Measurements from ENCODE around the gene MED15.
"Not testable (repeated sequence)": the region's sequence is repeated elsewhere in the genome, so short reads cannot be mapped to it uniquely, and the experiment has no call there.

MED15 gene

DNA sequence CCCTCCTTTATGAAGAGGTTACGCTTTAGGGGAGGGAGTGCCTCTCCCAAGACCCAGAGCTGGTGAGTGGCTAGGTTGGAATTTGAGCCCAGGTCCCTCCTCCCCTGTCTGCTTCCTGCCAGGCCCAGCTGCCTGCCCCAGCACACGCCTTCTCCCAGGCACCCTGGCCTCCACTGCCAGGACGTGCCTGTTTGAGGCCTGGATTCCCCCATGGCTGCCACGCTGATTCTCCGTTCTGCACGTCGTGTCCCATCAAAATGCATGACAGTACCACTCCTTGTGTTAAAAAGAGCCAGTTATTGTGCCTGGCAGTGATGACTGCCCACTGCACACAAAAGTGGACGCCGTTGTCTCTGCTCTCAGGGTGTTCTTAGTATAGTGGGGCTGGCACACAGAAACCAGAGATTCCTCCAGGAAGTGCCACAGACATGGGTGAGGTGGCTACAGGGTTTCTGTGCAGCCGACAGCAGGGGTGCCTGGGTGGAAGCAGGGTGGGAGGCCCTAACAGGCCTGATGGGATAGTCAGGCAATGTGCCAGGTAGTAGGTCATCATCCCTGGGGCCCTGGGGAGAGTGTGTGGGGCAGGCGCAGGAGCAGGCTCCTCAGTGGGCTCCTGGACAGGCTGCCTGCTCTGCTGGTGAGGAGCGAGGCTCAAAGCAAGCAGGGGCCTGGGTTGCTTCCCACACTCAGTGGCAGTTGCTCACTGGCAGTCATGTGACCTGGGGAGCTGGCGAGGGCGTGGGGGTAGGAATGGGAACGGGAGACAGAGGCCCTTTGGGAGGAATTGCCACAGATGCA lies 24.2 kb downstream of the MED15 start:
- no peak for DNase-seq (ENCODE audit: low read depth in 2 of 2)

DNA sequence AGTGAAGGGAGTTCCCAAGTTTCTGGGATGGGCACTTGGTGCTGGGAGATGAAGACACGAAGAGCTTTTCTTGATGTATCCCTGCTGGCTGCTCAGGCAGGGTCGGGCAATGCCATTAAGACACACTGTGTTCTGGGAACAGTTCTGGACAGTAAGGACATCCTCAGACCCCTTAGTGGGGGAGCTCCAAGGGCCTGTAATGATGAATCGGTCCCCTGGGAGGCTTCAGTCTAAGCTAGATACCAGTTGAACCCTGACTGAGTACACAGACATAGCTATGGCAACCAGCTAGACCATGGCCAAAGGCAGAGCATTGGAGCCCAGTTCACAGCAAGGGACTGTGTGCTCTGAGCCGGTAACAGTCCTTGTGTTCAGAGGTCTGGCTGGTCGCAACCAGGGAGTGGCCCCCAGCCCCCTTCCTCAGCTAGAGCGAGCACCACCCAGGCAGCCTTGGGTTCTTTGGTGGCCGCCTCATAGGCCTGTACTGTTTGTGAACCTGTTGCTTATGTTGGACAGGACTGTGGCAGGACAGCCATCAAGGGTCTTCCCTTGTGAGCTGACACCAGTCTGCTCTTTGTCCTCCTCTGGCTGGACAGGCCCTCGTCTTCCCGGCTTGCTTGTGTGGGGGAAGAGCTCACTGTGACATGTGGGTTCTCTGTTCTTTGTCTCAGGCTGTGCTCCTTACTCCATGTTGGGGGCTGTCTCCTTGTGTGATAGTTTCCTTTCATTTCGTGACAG lies 25.0 kb downstream of the MED15 start:
- no peak for DNase-seq (ENCODE audit: low read depth in 2 of 2)

DNA sequence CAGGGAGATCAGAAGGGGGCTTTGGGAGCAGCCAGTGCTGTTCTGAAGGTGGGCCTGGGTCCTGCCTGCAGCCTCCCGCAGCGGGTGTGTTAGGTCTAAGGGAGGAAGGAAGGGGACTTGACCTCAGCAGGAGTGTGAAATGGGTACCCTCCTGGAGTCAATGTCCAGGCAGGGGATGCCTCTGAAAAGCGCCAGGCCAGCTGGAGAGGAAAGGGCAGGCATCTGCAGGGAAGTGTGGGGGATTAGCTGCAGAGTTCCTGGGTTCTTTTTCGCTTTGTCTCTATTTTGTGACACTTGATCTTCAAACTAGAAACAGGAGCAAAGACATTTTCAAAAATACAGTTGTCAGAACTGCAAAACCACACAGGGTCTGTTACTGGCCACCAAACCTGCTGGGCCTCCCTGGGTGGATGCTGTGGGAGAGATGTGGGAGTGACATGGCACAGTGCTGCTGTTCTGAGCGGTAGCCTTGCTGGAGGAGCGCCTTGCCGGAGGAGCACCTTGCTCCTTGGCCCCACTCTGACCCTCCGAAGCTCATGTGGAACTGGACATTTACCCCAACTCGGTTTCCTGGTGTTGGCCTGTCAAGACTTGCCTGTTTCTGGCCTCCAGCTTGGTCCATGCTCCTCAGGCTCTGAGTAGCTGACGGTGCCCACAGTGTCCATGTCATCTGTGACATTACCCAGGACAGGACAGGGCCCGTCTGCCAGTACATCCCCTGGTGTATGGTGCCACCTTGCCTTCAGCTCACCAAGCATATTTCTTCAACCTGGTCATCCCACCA lies 25.9 kb downstream of the MED15 start:
- no peak for DNase-seq (ENCODE audit: low read depth in 2 of 2)

DNA sequence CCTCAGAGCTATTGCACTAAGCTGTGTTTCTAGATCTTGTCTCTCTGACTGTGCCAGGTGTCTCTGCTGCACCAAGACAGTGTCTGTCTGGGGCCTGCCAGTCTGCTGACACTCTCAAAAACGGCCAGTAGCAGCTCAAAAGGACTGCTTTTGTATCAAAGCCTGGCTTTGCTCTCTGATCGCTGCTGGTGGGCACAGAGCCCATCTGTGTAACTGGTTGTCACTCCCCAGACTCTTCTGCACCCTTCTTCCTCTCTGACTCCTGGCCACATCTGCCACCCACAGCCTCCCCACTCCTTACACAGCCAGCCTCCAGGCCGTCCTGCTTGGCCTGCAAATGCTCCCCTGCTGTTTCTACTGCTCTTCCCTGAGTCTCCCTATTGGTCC lies 26.5 kb downstream of the MED15 start:
- DNase-seq (ENCODE audit: low read depth in 2 of 2): no peak

DNA sequence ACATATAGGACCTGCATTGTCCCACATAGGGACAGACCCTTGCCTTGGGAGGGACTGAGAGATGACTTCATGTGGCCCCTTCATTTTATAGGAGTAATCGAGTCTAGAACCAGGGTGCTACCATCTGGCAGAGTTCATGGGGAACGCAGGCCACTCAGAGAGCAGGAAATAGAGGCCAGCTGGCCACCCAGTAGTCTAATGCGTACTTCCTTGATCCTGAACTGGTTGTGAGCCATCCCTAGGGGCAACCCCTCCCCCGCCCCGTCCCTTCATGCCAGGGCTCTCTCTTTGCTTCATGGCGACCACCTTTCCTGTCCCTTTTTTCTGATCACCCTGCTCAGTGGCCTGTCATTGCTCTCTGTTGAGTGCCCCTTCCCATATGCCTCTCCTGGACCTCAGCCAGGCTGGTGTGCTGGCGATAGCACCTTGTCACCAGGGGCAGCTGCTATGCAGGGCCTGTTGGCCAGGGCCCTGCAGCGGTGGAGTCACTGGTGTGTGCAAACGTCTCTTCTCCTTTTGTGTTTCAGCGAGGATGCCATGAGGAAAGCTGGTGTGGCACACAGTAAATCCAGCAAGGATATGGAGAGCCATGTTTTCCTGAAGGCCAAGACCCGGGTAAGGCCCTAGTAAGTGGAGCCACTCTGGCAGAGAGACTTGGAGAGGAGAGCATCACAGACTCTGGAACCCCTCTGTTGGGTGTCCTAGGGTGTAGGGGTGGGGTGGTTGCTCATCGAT lies 29.3 kb downstream of the MED15 start:
- no peak for DNase-seq (ENCODE audit: low read depth in 2 of 2)

DNA sequence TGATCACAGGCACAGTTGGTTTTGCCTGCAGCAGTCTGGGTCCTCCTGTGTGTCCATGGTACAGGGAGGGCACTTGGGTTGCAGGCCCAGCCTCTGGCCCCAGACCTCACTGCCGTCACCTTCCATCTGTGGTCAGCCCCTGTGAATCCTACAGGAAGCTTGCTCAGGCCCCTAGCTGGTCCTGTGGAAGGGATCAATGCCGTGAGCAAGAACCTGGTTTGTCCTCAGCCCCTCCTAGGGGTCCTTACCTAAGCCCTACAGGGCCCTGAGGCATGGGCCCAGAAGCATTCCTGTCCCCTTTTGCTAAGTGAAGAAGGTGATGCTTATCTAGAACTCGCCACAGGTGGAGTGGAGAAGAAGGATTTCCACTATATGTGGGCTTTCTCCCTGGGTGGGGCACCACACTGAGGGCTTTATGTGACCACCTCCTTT lies 29.9 kb downstream of the MED15 start:
- DNase-seq (ENCODE audit: low read depth in 2 of 2): no peak

DNA sequence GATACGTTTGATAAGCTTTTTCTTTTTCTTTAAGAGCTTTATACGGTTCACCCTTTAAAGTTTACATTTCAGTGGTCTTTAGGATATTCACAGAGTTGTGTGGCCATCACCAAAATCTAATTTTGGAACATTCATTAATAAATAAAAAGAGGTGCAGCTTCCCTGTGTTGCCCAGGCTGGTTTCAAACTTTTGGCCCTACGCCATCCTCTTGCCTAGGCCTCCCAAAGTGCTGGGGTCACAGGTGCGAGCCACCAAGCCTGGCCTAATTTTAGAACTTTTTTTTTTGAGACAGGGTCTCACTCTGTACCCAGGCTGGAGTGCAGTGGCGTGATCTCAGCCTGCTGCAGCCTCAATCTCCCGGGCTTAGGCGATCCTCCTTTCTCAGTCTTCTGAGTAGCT lies 30.6 kb downstream of the MED15 start:
- no peak for DNase-seq (ENCODE audit: low read depth in 2 of 2)

DNA sequence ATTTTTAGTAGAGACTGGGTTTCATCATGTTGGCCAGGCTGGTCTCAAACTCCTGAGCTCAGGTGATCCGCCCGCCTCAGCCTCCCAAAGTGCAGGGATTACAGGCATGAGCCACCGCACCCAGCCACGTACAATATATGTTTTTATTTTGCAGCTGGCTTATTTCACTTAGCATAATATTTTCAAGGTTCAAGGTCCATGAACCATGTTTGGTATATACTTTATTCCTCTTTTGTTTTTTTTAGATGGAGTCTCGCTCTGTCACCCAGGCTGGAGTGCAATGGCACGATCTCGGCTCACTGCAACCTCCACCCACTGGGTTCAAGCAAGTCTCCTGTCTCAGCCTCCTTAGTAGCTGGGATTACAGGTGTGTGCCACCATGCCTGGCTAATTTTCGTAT lies 31.5 kb downstream of the MED15 start:
- not testable (repeated sequence) for DNase-seq (ENCODE audit: low read depth in 2 of 2)

DNA sequence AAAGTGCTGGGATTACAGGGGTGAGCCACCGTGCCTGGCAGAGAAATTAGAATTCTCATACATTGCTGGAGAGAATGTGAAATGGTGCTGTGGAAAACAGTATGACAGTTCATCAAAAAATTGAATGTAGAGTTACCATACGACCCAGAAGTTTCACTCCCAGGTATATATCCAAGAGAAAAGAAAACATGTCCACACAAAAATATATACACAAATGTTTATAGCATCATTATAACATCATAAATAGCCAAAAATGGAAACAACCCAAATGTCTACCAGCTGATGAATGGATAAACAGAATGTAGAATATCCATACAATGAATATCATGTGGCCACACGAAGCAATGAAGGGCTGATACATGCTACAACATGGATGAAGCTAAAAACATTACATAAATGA lies 34.6 kb downstream of the MED15 start:
- no peak for DNase-seq (ENCODE audit: low read depth in 2 of 2)

DNA sequence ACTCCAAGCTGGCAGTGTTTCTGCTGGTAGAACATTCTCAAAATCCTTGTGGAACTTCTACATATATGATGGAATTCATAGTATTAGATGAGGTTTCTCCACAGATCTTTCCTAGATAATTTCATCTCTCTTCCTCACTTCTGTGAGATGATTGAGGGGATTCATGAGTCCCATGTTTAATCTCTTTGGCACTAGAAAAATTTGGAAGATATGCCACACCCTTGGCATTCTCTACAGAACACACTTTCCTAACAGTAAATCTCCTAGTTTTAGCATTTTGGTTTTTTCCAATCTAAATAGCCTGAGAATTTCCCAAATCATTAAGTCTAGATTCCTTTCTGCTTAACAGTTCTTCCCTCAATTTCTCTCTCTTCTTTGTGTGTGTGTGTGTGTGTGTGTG lies 35.3 kb downstream of the MED15 start:
- DNase-seq (ENCODE audit: low read depth in 2 of 2): no peak

DNA sequence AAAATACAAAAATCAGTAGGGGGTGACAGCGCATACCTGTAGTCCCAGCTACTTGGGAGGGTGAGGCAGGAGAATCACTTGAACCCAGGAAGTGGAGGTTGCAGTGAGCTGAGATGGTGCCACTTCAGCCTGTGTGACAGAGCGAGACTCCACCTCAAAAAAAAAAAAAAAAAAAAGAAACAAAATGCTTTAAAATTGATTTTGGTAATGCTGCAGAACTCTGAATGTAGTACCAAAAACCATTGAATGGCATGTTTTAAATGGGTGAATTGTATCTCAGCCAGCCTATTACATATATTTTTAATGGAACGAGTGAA lies 37.9 kb downstream of the MED15 start:
- DNase-seq (ENCODE audit: low read depth in 2 of 2): not testable (repeated sequence)

DNA sequence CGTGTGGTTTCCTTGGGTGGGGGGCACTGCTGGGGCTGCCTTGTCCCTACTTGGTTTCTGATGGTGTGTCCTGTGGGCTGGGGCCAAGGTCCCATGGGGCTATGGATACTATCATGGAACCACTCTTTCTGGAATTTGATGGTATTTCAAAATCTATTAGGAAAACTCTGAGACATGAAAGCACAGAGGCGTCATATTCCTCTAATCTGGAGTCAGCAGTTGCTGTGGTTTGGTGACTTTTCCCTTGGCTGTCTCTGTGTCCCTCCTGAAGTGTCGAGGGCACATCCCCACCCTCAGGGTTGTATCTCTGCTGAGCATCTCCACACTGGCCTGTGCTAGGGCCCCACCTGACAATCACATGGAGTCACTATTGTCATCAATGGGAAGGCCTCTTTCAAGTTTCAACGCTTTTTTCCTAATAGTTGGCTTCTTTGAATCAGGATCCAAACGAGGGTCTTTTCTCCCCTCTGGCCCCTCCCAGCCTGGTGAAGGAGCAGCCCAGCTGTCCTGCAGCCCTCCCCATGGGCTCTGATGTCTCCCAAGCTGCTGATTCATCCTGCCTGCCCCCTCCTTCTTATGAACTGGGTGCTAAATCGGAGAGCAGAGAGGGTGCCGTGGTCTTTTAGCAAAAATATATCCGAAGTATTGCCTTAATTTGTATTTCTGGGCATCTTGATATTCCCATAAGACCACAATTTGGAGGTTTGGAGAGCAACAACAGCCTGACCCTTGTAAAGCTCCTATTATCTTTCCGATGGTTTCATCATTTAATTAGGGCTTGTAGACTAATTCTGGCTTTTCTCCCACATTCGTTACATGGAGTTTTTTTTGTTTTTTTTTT lies 38.5 kb downstream of the MED15 start:
- DNase-seq (ENCODE audit: low read depth in 2 of 2): no peak

DNA sequence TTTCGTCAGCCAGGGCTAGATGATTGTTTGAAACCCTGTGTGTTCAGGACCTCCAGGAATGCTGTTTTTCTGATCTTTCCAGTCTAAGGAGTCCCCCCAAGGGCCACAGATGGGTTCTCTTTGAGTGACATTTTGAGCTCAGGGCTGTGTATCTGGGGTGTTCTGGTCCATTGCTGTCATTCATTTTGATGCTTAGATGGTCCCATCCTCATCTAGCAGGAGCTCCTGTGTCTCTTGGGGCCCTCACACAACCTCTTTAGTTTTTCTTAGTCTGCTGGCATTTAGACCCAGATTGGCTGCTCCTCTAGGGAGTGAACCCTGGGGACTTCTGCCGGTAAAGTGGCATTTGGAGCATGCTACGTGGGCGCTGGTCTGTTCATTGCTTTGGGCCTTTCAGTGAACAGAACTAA lies 39.1 kb downstream of the MED15 start:
- no peak for DNase-seq (ENCODE audit: low read depth in 2 of 2)

DNA sequence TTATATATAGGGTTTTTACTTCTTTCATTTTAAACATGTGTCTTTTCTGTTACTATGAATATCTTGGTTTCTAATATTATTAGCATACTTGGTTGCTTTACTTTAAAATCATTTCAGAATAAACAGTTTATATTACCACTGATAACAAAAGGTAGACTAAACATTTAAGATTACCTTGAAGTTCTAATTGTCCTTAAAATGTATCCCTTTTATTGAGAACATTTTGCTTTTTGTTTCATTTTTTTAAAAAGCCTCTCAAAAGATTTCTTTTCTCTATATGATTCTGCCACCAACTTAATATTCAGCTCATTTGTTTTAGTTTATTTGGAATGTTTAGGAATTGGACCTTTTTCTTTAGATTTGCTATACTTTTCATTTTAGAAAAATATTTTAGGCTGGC lies 39.6 kb downstream of the MED15 start:
- DNase-seq (ENCODE audit: low read depth in 2 of 2): no peak

DNA sequence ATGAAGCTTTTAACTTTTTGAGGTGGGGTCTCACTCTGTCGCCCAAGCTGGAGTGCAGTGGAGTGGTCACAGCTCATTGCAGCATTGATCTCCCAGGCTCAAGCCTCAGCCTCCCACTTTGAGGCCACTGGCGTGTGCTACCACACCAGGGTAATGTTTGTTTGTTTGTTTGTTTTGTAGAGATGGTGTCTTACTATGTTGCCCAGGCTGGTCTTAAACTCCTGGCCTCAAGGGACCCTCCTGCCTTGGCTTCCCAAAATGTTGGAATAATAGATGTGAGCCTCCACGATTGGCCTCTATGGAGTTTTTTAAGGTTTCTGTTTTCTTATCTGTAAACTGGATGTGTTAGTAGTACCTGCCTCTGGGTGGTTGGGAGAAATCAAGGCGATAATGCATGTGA lies 41.4 kb downstream of the MED15 start:
- no peak for DNase-seq (ENCODE audit: low read depth in 2 of 2)

DNA sequence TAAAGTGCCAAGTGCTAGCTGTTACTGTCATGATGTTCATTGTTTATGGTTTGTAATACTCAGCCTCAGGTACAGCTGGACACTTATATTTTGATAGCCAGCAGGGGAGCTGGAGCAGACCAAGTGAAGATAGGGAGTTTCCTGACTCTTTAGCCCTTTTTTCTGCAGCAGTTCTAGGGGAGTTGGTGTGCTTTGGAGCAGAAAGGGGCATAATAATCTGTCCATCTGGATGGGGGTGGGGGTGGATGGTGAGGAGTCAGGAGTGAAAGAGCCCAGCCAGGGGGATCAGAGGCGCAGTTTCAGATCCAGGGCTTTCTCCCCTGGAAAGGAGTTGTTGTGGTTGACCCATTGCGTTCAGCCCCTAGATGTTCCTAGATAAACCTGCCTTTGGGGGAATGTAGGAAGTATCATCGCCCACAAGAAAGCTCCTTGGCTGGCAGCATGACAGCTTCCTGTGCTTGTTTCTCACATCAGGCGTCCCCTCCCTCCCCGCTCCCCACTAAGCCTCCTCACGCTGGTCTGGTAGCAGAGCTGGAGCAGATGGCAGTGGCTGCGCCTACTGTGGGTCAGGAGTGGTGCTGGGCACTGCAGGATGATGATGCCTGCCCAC lies 41.9 kb downstream of the MED15 start:
- no peak for DNase-seq (ENCODE audit: low read depth in 2 of 2)

DNA sequence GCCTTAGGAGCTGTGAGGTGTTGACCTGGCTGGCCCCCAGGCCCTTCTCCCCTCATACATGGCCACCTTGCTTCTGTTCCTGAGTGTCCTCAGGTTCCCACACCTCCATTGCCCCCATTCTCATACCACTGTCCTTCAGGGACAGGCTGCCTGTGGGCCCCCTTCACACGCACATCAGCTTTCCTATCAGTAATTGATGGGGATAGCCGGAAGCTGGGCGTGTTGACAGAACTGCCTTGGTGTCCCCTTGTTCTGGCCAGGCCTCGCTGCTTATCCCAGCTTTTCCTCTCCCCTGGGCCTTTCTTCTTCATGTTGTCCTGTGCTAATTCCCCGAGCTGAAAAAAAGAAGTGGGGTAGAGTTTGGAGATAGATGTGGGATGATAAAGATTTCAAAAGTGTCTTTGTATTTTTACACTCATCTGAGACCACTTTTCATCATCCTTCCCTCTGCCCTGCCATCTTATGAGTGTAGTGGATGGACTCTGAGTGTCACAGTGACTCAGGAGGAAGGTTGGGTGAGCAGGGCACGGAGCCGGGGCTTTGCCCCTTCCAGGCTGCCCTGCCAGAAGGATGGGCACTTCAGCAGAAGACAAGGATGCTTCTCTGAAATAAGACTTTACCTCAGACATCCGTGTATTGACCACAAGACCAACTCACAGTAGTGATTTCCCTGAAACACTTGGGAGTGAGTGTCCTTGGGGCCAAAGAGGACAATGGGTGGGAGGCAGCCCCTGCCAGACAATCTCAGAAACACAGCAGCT lies 42.8 kb downstream of the MED15 start:
- DNase-seq (ENCODE audit: low read depth in 2 of 2): no peak

DNA sequence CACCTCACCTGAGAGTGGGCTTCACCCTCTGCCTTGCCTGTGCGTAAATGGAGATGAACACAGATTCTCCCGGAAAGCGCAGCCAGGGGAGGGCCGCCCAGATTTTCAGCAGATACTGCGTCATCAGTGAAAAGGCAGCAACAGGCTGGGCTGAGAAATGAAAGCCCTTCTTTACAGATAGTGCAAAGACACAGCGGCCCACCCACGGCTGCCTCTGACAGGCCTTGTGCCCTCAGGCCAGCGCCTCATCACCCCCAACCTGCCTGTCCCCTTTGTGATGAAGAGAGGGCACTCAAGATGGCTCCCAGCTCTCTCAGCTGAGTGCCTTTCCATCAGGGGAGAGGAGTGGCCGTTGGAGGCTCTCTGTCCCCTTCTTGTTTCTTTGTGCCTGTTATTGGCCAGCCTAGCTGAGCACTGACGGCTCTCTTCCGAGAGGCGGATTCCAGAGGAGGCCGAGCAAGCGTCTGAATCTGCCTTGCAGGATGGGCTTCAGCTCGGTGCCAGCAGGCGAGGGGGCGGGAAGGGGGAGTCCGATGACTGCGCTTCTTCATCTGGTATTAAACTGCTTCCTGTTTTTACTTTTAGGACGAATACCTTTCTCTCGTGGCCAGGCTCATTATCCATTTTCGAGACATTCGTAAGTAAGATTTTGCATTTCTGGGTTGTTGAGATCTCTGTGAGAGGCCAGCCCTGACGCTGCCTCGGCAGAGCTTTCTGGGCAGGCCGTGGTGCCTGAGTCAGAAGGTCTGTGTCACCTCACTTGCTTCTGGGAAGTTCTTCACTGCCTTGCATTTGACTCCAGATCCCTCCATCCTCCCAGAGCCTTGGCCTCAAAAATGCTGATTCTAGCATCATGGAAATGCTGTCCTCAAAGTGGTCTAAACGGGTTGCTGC lies 43.7 kb downstream of the MED15 start:
- DNase-seq (ENCODE audit: low read depth in 2 of 2): peak; percentile 57 to 63
